Activated CD8-positive, alpha-beta memory T cell treated with anti-CD3 and anti-CD28 coated beads for 24 hours (primary cell): Measurements from ENCODE around the gene CNN2.

Source experiments
- DNase-seq: peaks from one replicate; pipeline ENCODE4 v3.0.0-alpha.2; 2020

Gene CNN2

GRCh38 chr19:1084024-1084868 is 57.8 kb downstream of the CNN2 start:
- DNase-seq, result no peak

DNA sequence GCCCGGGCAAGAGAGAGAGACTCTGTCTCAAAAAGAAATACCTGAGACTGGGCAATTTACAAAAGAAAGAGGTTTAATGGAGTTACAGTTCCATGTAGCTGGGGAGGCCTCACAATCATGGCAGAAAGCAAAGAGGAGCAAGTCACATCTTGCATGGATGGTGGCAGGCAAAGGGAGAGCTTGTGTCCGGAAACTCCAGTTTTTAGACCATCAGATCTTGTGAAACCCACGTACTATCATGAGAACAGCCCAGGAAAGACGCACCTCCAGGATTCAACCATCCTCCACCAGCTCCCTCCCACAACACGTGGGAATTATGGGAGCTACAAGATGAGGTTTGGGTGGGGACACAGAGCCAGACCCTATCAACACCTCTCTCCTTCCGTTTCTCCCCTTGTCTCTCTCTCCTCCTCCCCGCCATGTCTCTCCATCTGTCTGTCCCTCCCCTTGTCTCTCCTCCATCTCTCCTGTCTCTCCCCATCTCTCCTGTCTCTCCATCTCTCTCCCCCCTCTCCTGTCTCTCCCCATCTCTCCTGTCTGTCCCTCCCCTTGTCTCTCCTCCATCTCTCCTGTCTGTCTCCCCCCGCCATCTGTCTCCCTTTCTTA is 58.7 kb downstream of the CNN2 start:
- no peak for DNase-seq

DNA sequence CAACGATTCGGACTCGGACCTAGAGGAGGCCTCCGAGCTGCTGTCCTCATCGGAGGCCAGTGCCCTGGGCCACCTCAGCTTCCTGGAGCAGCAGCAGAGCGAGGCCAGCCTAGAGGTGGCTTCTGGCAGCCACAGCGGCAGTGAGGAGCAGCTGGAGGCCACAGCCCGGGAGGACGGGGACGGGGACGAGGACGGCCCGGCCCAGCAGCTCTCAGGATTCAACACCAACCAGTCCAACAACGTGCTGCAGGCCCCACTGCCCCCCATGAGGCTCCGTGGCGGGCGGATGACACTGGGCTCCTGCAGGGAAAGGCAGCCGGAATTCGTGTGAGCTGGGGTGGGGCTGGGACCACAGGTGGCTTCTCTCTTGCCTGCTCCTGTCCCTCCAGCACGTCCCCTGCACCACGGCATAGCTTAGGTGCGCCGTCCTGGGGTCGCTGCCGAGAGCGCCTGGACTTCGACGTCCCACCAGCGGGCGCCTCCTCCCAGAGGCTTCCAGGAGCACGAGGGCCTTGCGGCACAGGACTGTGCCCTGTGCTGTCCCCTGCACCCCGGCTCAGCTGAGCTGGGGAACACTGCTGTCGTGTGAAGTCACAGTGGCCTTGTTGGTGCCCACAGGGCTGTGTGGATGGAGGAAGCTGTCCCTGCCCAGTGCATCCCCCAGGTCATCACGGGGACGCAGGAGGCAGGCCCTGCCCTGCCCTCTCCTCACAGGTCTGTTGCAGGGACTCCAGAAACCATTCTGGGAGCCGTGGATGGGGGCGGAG is 59.5 kb downstream of the CNN2 start:
- no peak for DNase-seq

GRCh38 chr19:1086613-1087012 is 60.2 kb downstream of the CNN2 start:
- DNase-seq, result no peak

- no peak for DNase-seq
These were observed 61.5 kb downstream of the CNN2 start for GRCh38 chr19:1087813-1088415.

GRCh38 chr19:1088416-1089010 is 62.1 kb downstream of the CNN2 start:
- no peak for DNase-seq
